Neural cell (in vitro differentiated cells): ENCODE data around the gene TNRC6C. TPM values are rescaled to one million over a fixed set of nuclear protein-coding genes. Genes with fewer than 3 reads are reported as not detected.

Experiments used
- H2AFZ ChIP-seq: fragments of 200-600, 300-800 bp; sonication (generic), shearing (Covaris generic); 2 replicates; pipeline ENCODE4 v1.6.0; 2014; ENCODE audit warnings: low read depth, mild to moderate bottlenecking, antibody characterized with exemption, low read length, moderate library complexity
- H3F3A ChIP-seq: fragments of 200-600 bp; shearing (Covaris generic); 2 replicates; pipeline ENCODE4 v1.6.1; 2016; ENCODE audit warnings: mild to moderate bottlenecking, moderate library complexity, mixed read lengths, antibody characterized with exemption, low read length; ENCODE audit not compliant: insufficient read depth, poor library complexity, severe bottlenecking
- H3K27ac ChIP-seq: fragments of 200-600, 300-800 bp; sonication (generic), shearing (Covaris generic); 2 replicates; pipeline ENCODE4 v1.5.1; 2014; ENCODE audit warnings: mild to moderate bottlenecking, low read length, moderate library complexity
- H3K27me3 ChIP-seq: fragments of 300-800, 200-600 bp; sonication (generic), shearing (Covaris generic); 2 replicates; pipeline ENCODE4 v1.6.0; 2014; ENCODE audit warnings: mild to moderate bottlenecking, low read depth, low read length, moderate library complexity; ENCODE audit not compliant: insufficient read depth
- H3K36me3 ChIP-seq: fragments of 300-800, 200-600 bp; sonication (generic), shearing (Covaris generic); 2 replicates; pipeline ENCODE4 v1.5.1; 2014; ENCODE audit warnings: mild to moderate bottlenecking, antibody characterized with exemption, low read length, moderate library complexity; ENCODE audit not compliant: insufficient read depth
- H3K4me2 ChIP-seq: fragments of 300-800, 200-600 bp; sonication (generic), shearing (Covaris generic); 2 replicates; pipeline ENCODE4 v1.6.0; 2014; ENCODE audit warnings: mild to moderate bottlenecking, low read length
- H3K4me3 ChIP-seq: fragments of 300-800, 200-600 bp; sonication (generic), shearing (Covaris generic); 2 replicates; pipeline ENCODE4 v1.5.1; 2014; ENCODE audit warnings: mild to moderate bottlenecking, low read length, moderate library complexity
- H3K79me2 ChIP-seq: fragments of 200-600 bp; shearing (Covaris generic); replicated peaks from 2 replicates; pipeline ENCODE4 v1.6.0; 2014; ENCODE audit warnings: mild to moderate bottlenecking, low read length, moderate library complexity; ENCODE audit not compliant: insufficient read depth
- H3K9ac ChIP-seq: fragments of 300-800, 200-600 bp; sonication (generic), shearing (Covaris generic); 2 replicates; pipeline ENCODE4 v1.6.1; 2016; ENCODE audit warnings: mild to moderate bottlenecking, low read length, mixed read lengths
- H3K9me2 ChIP-seq: fragments of 200-600 bp; shearing (Covaris generic); 2 replicates; pipeline ENCODE4 v1.6.1; 2016; ENCODE audit warnings: mild to moderate bottlenecking, low read length, mixed read lengths; ENCODE audit not compliant: insufficient read depth
- H3K9me3 ChIP-seq: fragments of 200-600, 300-800 bp; sonication (generic), shearing (Covaris generic); 2 replicates; pipeline ENCODE4 v1.6.1; 2016; ENCODE audit warnings: mild to moderate bottlenecking, mixed run types, low read length, moderate library complexity, mixed read lengths
- H4K20me1 ChIP-seq: fragments of 200-600 bp; shearing (Covaris generic); 2 replicates; pipeline ENCODE4 v1.6.1; 2016; ENCODE audit warnings: mild to moderate bottlenecking, mixed run types; ENCODE audit not compliant: insufficient read depth
- EP300 ChIP-seq: fragments of 450-650 bp; conservative IDR thresholded peaks from 2 replicates; pipeline ENCODE4 v1.6.1; 2014; ENCODE audit warnings: antibody characterized with exemption, mild to moderate bottlenecking, moderate library complexity; ENCODE audit not compliant: poor library complexity, severe bottlenecking
- EZH2 ChIP-seq: fragments of 200-600, 300-800 bp; shearing (Covaris generic), sonication (generic); IDR thresholded peaks from 2 replicates; pipeline ENCODE4 v1.6.1; 2014; ENCODE audit warnings: antibody characterized with exemption, low read length, borderline replicate concordance, mild to moderate bottlenecking; ENCODE audit not compliant: insufficient read depth, poor library complexity, severe bottlenecking
- MXI1 ChIP-seq: fragments of 450-650 bp; conservative IDR thresholded peaks from 2 replicates; pipeline ENCODE4 v1.6.1; 2014; ENCODE audit warnings: antibody characterized with exemption, mild to moderate bottlenecking; ENCODE audit not compliant: poor library complexity, severe bottlenecking
- POLR2AphosphoS5 ChIP-seq: IDR thresholded peaks from 2 replicates; pipeline ENCODE4 v1.6.1; 2012
- RAD21 ChIP-seq: fragments of 450-650 bp; conservative IDR thresholded peaks from 2 replicates; pipeline ENCODE4 v1.6.1; 2014; ENCODE audit warnings: antibody characterized with exemption, mild to moderate bottlenecking, moderate library complexity
- SMC3 ChIP-seq: fragments of 450-650 bp; conservative IDR thresholded peaks from 2 replicates; pipeline ENCODE4 v1.6.1; 2014; ENCODE audit warnings: antibody characterized with exemption, mild to moderate bottlenecking, moderate library complexity; ENCODE audit not compliant: poor library complexity
- TAF1 ChIP-seq: IDR thresholded peaks from 2 replicates; pipeline ENCODE4 v1.6.1; 2012; ENCODE audit warnings: low read depth
- polyA plus RNA-seq: library from polyadenylated mRNA; depleted of rRNA; stranded (reverse); fragments of >200 nt; gene quantifications from 2 replicates; pipeline ENCODE4 v1.2.3, GENCODE V29; 2014
- TF ChIP-seq, protein P1 (sequence below): fragments of 450-650 bp; IDR thresholded peaks from 2 replicates; pipeline ENCODE4 v1.5.1; 2014; ENCODE audit warnings: antibody characterized with exemption, mild to moderate bottlenecking, moderate library complexity; ENCODE audit not compliant: poor library complexity, severe bottlenecking
- TF ChIP-seq, protein P2 (sequence below): IDR thresholded peaks from 2 replicates; pipeline ENCODE4 v1.6.1; 2012; ENCODE audit warnings: borderline replicate concordance

Gene TNRC6C
- polyA plus RNA-seq, 1 donor from 2014 or later: 15.4 TPM

GRCh38 chr17:78049609-78050008 is 91.1 kb downstream of the TNRC6C start:
- Histone ChIP-seq H2AFZ (no peak overlapping the region), H3K9me3 (no peaks in the 10 kb centered on the region), H3K4me2 (no peak overlapping the region), H3K4me3 (no peak overlapping the region), H3F3A (no peaks in the 10 kb centered on the region), H3K9me2 (no peaks in the 10 kb centered on the region), H3K27me3 (no peaks in the 10 kb centered on the region), H3K9ac (no peak overlapping the region), H3K27ac (no peak overlapping the region), H3K79me2 (peaks cover 28% of the 10 kb centered on the region), H4K20me1 (peaks cover 56% of the 10 kb centered on the region), H3K36me3 (peaks cover 17% of the 10 kb centered on the region)
- TF ChIP-seq EZH2 (no peak), POLR2AphosphoS5 (no peak), RAD21 (no peak), SMC3 (no peak), TAF1 (no peak), EP300 (no peak), MXI1 (no peak)
- TF ChIP-seq, protein P1, sequence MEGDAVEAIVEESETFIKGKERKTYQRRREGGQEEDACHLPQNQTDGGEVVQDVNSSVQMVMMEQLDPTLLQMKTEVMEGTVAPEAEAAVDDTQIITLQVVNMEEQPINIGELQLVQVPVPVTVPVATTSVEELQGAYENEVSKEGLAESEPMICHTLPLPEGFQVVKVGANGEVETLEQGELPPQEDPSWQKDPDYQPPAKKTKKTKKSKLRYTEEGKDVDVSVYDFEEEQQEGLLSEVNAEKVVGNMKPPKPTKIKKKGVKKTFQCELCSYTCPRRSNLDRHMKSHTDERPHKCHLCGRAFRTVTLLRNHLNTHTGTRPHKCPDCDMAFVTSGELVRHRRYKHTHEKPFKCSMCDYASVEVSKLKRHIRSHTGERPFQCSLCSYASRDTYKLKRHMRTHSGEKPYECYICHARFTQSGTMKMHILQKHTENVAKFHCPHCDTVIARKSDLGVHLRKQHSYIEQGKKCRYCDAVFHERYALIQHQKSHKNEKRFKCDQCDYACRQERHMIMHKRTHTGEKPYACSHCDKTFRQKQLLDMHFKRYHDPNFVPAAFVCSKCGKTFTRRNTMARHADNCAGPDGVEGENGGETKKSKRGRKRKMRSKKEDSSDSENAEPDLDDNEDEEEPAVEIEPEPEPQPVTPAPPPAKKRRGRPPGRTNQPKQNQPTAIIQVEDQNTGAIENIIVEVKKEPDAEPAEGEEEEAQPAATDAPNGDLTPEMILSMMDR: no peak
- TF ChIP-seq, protein P2, sequence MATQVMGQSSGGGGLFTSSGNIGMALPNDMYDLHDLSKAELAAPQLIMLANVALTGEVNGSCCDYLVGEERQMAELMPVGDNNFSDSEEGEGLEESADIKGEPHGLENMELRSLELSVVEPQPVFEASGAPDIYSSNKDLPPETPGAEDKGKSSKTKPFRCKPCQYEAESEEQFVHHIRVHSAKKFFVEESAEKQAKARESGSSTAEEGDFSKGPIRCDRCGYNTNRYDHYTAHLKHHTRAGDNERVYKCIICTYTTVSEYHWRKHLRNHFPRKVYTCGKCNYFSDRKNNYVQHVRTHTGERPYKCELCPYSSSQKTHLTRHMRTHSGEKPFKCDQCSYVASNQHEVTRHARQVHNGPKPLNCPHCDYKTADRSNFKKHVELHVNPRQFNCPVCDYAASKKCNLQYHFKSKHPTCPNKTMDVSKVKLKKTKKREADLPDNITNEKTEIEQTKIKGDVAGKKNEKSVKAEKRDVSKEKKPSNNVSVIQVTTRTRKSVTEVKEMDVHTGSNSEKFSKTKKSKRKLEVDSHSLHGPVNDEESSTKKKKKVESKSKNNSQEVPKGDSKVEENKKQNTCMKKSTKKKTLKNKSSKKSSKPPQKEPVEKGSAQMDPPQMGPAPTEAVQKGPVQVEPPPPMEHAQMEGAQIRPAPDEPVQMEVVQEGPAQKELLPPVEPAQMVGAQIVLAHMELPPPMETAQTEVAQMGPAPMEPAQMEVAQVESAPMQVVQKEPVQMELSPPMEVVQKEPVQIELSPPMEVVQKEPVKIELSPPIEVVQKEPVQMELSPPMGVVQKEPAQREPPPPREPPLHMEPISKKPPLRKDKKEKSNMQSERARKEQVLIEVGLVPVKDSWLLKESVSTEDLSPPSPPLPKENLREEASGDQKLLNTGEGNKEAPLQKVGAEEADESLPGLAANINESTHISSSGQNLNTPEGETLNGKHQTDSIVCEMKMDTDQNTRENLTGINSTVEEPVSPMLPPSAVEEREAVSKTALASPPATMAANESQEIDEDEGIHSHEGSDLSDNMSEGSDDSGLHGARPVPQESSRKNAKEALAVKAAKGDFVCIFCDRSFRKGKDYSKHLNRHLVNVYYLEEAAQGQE: no peak

GRCh38 chr17:78051186-78051972 is 92.9 kb downstream of the TNRC6C start:
- Histone ChIP-seq H2AFZ (no peak overlapping the region), H3K27ac (no peak overlapping the region), H3K27me3 (no peaks in the 10 kb centered on the region), H3K79me2 (peaks cover 22% of the 10 kb centered on the region), H3K9me2 (no peaks in the 10 kb centered on the region), H3K9ac (no peak overlapping the region), H3F3A (no peaks in the 10 kb centered on the region), H3K4me2 (no peak overlapping the region), H3K4me3 (no peak overlapping the region), H3K9me3 (no peaks in the 10 kb centered on the region), H4K20me1 (peaks cover 65% of the 10 kb centered on the region), H3K36me3 (peaks cover 19% of the 10 kb centered on the region)
- no peak for TF ChIP-seq SMC3
- TF ChIP-seq TAF1: no peak
- no peak for TF ChIP-seq RAD21
- TF ChIP-seq, protein P1: no peak
- TF ChIP-seq, protein P2: no peak
- TF ChIP-seq EP300: no peak
- no peak for TF ChIP-seq MXI1
- TF ChIP-seq POLR2AphosphoS5: no peak
- TF ChIP-seq EZH2: no peak
